GM21786 (cell line): Measurements from ENCODE around the gene NKD1.

Experiments used
- ATAC-seq: cut with Tn5 transposase; IDR thresholded peaks from one replicate; pipeline ENCODE4 v1.9.1; 2021; ENCODE audit not compliant: unreplicated experiment

NKD1 gene

DNA sequence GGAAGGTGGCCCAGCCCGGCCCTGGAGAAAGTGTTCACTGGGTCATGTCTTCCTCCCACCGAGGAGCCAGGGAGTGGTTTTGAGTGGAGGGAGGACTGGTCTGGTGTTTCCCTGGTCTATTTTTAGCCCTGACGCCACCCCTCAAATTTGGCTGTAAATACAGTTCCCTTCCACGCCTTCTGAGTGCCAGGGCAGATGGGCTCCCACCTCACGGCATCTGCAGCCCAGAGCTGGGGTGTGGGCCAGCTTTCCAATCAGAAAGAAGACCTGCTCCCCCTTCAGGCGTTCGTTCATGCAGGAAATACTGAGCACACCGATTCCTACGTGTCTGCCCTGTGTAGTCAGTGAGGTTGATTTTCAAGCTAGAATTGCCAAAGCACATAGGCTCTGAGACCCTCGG is 79.2 kb downstream of the NKD1 start:
- ATAC-seq: peak; percentile 62

DNA sequence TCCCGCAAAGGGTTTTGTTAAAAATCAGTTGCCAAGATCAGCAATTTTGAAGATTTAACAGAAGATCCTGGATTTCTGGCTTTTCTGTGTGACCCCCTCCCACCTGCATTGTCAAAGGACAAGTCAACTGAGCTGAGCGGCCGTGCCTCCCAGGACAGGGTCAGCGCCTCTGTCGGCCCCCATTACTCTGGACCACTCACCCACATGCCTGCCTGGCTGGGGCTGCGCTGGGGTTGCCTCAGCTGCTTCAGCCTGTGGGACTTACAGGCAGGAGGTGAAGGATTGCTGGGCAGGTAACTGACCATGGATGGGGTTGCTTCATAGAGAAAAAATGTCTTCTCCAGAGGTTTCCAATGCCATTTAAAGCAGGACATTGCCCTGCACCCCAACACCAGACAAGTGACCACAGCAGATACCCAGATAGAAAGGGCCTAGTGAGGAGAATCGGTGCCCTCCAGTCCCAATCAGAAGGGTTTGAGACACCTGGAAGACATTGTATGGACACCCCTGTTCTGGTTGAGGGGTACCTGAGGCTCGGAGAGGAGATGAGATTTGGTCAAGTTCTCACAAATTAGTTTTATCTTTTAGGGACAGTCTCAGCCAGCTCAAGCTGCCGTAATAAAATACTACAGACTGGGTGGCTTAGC is 80.1 kb downstream of the NKD1 start:
- ATAC-seq: no peak

DNA sequence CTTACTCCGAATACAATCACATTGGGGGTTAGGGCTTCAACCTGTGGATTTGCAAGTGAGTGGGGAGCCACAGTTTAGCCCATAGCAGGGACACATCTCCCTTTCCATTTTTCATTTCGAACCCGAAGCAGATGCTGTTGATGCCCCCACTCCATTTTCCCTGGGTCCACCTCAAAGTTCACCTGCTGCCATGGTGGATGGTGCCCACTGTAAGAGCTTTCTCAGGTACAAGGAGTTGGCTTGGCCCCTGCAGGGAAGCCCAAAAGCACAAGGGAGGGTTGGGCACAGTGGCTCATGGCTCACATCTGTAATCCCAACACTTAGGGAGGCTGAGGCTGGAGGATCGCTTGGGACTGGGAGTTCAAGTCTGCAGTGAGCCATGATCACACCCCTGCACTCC is 81.1 kb downstream of the NKD1 start:
- no peak for ATAC-seq

DNA sequence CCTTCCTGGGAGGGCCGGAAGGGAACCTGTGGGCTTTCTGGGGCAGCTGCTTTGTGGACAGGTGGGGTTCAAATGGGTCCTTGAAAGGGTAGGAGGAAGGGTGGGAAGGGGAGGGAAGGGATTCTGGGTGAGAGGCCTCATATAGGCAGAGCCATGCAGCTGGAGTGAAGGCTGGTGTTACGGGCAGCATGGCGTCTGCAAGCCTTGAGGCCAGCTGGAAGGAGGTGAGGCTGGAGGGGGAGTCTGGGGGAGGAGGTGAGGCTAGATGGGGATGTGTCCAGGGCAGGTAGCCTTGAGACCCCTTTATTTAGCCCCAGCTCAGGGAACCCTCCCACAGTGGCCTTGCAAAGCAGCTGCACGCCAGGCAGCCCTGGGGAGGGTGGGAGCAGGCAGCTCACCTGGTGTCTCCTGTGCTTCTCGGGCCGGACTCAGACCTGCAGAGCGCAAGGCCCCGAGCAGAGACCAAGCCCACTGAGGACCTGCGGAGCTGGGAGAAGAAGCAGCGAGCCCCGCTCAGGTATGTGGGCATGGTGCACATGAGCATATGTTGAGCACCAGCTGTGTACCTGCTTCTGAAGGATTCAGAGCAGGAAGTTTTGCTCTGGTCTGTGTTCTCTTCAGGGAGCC is 82.3 kb downstream of the NKD1 start:
- no peak for ATAC-seq

DNA sequence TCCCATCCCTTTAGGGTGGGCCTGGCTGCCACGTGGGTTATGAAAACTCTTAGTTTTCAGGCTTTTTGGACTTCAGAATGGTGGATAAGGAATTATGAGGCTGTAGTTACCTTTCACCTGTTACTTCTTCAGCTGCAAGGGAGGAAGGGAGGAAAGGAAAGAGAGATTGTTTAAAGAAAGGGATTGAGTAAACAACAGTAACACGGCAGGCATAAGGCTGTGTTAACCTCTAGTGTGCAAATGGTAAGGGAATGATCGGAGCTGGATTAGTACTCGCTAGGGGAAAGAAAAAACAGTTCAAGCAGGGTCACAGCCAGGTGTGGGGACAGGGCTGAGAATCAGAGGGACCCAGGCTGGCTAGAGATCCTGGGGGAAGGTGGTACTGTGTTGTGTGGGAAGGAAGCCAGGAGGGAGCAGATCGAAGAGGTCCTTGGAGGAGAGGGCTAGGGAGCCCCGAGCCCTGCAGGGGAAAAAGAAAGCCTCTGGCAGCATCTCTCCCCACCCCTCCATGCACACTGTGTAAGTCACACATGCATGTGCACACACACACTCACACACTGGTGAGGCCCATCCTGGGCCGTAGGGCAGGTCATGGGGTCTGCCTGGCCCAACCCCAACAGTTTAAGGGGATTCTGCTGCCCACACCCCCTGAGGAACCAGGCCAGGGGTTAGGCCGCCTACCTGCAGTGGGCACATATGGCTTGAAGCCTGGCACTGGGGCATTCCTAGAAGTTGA is 83.2 kb downstream of the NKD1 start:
- no peak for ATAC-seq

DNA sequence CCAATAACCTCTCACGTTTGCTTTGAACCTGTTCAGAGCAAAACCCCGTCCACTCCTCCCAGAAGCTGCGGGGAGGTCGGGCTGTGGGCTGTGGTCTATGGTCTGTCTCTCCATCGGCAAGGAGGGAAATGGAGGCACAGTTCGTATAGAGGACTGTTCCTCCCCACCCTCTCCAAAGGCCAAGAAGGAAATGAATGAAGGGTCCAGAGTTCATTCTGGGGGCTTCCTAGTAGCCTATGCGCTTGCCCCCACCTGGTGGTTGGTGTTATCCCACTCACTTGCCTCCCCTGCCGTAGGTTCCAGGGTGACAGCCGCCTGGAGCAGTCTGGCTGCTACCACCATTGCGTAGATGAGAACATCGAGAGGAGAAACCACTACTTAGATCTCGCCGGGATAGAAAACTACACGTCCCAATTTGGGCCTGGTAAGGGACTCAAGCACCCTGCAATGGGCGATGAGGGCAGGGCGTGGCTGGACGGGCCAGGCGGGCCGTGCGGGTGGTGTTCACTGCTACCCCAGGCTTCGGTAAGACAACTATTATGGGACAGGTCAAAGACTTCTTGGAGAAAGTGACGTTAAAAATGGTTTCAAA is 83.9 kb downstream of the NKD1 start:
- no peak for ATAC-seq

DNA sequence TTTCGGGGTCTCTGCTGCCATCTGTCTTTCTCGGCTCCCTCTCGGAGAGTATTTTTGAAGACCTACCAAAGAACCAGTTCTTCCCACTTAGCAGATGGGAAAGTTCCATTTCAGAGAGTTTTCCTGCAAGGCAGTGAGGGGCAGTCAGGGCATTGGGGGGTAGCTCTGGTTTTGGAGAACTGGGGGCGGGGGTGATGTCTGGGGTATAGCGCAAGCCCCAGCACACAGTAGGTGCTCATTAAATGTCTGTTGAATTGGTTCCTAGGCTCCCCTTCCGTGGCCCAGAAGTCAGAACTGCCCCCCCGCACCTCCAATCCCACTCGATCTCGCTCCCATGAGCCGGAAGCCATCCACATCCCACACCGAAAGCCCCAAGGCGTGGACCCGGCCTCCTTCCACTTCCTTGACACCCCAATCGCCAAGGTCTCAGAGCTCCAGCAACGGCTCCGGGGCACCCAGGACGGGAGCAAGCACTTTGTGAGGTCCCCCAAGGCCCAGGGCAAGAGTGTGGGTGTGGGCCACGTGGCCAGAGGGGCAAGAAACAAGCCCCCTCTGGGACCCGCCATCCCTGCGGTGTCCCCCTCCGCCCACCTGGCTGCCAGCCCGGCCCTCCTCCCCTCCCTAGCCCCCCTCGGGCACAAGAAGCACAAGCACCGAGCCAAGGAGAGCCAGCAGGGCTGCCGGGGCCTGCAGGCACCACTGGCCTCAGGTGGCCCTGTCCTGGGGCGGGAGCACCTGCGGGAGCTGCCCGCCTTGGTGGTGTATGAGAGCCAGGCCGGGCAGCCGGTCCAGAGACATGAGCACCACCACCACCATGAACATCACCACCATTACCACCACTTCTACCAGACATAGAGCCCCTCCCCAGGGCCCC is 85.0 kb downstream of the NKD1 start:
- no peak for ATAC-seq

DNA sequence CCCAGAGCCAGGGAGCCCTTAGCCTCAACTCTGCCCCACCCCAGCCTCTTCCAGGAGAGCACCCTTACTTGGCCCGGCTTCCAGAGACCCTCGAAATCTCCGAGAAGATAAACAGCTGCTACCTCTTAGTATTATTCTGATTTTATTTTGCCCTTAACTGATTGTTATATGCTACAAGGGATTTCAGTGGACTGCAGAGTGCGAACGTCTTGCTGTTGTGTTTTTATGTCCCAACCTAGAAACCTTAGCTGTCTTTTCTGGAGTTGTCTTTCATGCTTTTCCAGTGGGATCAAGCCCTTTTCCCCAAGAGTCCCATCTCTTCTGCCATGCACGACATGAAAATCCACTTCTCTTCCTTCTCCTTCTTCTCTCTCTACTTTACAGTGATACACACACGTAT is 85.9 kb downstream of the NKD1 start:
- ATAC-seq: no peak

DNA sequence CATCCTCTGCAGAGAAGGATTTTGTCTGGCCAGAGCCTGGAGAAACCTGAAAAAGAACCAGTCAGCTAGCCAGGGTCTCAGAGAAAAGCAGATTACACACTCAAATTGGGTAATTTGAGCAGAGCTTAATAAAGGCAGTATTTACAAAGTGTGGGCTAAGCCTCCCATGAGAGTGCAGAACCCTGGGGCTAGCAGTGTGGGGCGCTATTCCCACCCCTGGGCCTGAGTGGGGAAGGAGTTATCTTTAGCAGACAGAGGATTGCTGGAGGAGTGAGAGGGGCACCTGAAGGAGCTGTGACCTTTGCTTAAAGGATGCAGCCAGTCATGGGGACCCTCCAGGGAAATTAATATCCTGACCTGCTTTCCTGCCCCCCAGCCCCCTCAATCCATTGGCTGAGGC is 86.8 kb downstream of the NKD1 start:
- no peak for ATAC-seq

DNA sequence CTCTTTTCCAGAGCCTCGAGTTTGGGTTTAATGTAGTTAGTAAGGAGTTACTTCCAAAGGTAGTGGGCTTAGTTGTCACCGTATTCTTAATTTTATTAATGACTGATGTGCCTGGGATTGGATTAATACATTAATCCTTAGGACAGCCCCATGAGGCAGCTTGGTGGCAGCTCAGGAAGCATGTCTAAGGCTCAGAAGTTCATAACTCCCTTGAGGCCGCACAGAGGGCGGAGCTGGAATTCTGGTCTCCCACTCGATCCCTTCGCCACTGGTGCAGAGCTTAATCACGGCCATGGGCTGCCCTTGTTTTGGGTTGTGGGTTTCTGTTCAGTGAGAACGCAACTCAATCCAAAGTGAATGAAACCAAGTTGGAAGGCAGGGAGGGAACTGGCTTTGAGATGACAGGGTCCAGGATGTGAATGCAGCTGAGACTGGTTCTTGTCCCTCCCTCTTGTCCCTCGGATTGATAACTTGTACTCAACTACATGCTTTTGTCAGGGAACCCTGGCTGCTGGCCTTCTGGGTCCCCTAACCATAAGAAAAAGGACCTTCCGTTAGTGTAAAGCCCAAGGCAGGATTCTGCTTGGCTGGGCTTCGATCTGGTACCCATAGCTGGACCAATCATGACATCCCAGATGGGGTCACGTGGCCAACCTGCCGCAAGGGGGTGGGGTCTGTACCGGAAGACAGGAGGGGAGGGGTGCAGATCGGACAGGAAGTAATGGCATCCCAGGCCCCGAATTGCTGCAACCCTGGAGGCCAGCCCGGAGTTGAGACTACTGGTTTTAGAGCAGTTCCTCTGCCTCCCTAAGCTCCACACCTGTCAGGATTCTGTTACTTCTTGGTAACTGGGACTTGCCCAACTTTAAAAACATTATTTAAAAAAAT is 87.6 kb downstream of the NKD1 start:
- no peak for ATAC-seq

DNA sequence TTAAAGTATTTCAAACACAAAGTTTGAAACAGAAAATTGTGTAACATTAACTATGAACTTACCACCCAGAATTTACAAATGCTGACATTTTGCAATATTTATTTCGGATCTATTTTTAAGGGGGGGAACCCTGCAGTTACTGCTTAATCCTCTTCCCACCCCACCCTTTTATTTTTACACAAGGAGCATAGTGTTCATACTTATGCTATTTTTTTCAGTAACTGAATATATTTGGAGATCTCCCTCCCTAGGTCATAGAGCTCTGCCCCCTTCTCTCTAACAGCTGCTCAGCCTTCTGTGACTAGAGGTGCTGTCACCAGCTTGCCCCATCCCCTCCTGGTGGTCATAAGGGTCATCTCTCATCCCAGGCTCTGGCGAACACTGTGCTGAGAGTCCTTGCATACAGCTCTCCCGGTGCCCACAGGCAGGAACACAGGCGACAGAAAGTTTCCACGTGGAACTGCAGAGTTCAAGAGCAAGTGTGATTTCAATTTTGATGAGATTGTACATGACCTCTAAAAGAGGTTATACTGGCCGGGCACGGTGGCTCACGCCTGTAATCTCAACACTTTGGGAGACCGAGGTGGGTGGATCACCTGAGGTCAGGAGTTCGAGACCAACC is 88.7 kb downstream of the NKD1 start:
- ATAC-seq: no peak

DNA sequence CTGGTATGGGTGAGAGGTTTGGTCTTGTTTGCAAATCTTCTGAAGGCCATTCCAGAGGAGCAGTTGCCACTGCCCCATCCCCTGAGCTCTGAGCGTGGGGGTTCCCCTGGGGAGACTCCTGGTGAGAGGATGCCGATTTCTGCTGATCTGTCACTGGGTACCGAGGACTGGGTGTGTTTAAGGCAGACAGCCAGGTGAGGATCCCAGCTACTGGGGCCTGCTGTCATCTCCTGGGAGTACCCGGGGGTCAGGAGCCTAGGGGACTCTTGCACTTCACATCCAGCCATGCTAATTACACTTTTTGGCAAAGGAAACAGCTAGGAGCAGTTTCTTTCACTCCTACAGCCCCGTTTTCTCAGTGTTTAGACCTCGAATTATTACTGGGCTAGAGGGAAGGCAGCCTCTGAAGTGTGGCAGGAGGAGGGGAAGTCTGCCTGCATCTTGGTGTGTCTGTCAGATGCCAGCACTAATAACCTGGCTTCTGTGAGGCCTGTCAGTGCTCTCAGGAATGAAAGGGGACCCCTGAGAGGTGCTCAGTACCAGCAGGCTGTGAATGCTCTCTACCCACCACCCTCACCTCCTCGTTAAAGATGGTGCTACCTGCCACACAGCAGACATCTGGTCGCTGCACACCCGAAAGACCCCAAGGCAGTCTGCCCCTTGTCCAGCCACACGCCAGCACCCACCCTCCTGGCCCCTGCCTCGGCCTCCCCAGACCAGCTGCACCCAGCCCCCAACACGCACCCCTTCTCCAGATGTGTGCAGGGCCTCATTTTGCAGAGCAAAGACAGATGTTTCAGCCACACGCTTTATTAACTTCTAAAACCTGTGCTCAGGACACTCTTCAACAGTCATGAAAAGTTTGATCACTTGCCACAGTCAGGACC is 89.8 kb downstream of the NKD1 start:
- ATAC-seq: no peak

DNA sequence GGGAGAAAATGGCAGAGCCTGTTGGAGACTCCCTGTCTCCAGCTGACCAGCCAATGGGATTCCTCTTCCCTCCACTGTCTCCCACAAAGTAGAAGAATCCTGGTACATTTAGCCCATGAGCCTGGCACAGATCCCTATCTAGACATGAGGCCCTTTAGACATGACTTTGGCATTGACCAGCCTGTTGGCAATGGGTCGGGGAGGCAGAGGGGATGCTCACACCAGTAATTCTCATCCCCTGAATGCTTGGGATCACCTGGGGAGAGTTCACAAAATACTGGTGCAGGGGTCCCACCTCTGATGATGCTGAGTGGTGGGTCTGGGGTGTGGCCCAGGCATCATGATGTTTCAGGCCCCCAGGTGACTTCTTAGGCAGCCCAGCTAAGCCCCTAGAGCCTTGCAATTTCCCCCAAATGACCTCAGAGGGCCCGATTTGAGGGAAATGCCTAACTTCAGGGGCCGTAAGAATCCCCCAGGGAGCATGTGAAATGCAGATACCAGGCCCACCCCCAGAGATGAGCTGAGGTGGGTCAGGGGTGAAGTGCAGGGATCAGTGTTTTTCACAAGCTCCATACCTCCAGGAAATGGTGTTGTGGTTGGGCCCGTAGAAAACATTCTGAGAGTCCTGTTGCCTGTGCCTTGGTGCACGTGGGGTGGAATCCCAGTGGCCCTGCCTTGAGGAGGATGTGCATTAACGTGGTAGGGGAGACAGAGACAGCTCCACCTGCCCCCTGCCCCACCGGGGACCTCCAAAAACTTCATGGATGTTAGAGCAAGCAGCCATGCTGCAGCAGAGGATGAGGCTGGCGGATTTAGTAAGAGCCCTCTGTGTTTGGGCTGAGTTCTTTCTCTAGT is 90.8 kb downstream of the NKD1 start:
- ATAC-seq: no peak

DNA sequence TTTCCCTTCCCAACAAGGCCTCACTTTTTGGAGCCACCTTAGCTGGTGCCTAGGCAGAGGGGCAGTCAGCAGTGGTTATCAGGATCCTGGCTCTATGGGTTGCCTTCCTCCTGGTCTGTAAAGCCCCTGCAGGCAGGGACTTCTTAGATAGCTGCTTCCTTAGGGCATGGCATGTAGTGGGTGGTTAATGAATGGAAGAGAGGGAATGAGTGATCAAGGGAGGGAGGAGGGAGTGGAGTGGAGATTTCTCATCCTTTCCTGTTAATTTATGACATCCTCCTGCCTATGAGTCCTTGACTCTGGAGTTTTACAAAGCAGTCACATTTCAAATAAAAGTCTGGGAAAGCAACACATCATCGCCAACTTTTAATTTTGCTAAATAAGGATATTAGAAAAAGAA is 92.2 kb downstream of the NKD1 start:
- no peak for ATAC-seq

DNA sequence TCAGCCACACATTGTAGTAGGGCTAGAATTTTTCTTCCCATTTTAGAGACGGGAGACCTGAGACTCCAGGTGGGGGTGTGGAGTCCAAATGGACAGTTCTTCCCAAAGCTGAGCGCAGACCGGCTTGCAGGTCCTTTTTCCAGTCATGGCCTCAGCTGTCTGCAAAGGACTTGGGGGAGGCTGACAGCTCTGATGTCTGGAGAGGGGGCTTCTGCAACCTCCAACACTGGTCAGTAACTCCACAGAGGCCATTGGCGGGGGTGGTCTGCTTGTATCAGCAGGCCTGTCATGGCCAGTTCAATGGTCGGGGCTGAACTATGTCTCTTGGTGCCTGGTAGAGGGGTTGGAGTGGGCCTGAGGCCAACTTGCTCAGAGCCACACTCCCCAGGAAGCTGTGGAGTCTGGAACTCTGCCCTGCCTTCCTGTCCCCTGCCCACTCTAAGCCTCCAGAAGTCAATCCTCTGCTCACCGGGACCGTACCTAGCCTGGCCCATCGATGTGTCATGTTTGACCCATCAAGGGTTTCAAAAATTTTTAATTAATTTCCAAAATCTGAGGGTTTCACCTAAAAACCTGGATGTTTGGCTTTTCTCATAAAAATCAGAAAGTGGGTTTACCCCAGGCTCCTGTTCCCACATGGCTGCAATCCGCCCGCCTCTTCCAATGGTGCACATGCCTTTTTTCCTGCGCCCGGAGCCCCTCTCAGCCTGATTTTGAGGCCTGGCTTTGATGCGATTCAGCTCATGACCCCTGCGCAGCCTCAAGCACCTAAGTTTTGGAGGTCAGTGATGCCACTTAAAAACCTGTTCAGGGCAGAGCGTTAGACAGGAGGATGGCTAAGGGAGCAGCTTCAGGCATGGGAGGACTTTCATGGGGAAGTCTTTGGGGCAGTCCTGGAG is 93.0 kb downstream of the NKD1 start:
- no peak for ATAC-seq

DNA sequence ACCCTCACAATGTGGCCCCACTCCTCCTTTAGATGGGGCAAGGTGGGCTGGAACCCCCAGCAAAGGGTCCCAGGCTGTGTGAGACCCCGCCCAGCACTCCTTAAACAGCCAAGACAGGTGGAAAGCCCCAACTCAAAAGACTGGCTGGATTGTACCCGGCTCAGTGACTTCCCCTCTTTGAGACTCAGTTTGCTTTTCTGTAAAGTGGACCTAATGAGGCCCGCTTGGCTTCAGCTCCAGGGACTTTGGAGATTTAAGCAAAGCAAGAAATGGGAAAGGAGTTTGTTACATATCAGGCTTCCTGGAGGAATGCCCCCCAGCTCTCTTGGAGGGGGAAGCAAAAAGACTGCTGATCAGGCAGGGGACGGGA is 93.6 kb downstream of the NKD1 start:
- no peak for ATAC-seq

DNA sequence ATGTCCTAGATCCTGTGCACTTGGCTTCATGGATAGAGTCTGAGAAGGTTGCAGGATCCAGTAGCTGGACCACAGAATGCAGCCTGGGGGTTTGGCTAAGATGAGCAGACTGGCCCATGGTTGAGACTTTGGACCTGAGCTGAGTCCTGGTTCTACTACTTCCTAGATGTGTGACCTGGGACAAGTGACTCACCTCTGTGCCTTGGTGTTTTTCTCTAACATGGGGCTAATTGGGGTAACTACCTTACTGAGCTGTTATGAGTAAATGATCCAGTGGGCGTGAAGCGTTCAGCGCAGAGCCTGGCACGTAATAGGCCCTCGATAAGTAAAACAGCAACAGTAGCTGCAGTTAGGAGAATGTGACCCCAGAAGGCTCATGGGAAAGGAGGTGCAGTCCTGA is 94.2 kb downstream of the NKD1 start:
- no peak for ATAC-seq
